Measurements from ENCODE around the gene CNTN5.

CNTN5 gene

DNA sequence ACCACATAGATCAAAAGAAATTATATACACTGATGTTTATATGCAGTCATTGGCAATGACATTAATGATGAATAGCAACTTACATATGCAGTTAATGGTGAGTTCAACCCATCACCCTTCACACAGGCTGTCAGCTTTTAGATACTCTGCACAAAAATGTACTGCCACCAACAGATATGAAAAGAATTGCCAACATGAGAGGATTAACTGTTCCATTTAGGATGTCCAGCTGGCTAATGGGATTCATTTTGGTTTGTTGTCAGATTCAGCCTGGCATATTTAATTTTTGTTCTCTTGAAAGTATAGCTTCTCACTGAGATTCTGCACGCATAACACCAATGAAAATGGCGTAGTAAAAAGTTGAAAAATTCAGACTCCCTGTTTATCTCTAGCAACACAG lies 1112.4 kb downstream of the CNTN5 start:
- no peak for DNase-seq

DNA sequence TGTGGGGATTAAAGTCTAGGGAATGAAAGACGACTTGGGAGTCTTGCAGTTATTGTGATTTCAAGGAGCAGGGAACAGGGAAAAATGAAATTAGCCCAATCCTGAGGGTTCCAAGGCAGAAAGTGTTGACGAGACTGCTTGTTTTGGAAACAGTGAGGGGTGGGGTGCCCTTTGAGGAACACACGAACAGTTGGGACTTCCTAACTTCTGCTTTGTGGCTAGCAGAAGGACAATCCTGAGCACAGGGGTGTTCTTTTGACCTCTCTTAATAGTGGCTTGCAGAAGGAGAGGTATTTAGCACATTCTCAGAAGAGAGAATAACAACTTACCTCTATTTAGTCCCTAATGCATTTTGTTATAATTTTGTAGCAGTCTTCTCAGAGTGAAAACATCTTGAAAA lies 1120.5 kb downstream of the CNTN5 start:
- DNase-seq = no peak

DNA sequence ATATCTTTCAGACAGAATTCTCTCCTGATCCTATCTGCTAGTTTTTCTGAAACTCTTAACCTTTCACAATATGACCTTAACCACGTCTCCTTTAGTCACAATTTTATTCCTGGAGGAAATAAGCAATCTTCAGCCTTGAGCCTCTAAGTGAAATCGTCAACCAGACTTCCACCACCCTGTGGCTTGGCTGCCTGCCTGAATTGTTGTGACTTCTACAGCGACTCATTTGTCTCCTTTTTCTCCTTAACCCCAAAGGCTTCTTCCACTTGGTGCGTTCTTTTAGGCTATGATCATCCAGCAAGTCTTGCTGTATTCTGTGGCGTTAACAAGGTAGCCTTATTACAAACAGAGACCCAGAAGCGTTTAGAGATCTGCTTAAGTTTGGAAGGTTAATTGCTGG lies 1131.2 kb downstream of the CNTN5 start:
- DNase-seq = no peak

DNA sequence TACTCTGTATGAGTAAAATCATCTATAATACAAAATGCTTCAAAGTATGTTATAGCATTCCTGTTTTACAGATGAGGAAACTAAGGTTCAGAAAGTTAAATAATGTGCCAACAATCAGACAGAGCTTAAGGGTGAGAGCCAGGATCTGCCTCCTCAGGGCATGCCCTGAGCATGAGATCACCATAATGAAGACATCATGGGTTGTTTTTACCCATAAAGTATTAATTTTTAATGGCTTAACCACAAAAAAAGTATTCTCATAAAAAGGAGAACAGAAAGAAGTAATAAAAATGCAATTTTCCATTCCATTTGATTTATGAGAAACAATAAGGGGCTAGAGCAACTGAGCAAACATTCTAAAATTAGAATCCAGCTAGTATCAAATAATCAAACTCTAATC lies 1132.0 kb downstream of the CNTN5 start:
- no peak for DNase-seq

DNA sequence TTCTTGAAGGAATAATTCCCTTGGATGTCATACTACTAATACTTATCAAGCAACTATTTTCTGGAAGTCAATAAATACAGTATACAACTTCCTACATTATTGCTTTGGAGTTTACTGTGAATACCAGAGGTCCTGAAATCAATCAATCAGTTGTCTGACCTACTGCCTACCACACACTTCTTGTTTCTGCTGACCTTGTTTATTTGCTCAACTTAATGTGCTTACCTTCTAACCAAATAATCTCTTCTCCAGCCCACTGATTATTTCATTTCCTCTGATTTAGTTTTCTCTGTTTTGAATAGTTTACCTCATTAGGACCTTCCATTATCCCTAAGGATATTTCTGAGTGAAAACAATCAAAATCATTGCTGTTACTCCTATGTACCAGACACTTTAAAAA lies 1142.7 kb downstream of the CNTN5 start:
- DNase-seq = no peak

DNA sequence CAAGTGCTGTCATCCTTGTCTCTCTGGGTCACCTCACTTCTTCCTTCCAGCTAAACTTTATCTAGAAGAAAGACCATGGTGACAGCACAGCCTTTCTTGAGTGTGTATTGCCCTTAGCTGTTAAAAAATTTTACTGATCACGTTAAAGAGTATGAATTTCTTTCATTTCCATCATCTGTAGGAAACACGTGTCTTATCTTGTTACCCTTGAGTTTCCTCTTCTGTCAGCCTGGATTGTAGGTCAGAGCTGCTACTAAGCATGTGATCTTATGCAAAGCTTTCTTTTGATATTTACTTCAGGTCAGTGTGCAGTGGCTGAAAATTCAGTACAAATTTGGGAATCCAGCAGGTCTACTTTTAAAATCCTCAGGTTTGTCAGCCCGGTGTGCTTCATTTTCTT lies 1154.1 kb downstream of the CNTN5 start:
- DNase-seq = no peak

DNA sequence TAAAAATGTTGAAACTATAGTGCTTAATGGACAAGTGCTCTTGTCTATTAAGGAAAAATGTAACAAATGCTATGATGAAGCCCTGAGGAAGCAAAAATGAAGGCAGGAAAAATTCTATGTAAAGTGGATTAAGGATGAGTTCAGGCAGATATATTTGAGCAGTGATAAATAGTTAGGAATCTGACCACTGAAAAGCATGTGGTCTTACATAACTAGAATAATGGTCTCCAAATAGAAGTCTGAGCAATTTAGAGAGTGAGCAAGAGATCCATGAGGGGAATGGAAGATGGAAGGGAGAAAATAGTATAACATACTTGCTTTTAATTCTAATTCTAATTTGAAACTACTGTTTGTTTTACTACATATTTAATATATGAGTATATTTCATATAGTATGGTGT lies 1155.7 kb downstream of the CNTN5 start:
- DNase-seq = no peak

DNA sequence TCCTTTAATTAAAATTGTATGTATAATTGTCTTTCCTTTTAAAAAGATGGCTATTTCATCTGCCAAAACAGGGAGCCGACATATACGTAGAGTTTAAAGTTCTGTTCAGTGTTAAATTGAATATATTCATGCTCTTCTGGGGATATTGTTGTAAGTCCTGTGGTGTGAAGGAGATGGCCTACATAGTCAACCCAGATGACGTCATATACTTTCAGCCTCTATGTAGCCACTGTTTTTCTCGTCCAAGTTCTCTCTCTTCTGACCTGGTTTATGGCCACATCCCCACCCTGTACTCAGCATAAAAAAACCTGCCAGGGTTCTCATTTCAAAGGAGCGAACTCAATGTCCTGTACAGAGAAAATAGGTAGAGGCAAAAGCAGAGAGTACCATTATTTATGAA lies 1156.9 kb downstream of the CNTN5 start:
- no peak for DNase-seq

DNA sequence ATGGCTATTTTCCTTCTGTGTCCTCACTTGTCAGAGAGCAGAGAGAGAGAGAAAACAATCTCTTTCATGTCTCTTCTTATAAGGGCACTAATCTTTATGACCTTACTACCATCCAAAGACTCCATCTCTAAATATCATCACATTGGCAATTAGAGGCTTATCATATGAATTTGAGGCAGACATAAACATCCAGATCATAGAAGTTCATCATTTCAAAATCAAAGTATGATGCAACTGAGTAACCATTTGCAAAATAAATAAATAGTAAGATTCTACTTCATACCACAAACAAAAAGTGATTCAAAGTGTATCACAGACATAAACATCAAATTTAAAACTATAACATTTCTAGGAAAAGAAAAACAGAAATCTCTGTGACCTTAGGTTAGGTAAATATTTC lies 1161.6 kb downstream of the CNTN5 start:
- no peak for DNase-seq

DNA sequence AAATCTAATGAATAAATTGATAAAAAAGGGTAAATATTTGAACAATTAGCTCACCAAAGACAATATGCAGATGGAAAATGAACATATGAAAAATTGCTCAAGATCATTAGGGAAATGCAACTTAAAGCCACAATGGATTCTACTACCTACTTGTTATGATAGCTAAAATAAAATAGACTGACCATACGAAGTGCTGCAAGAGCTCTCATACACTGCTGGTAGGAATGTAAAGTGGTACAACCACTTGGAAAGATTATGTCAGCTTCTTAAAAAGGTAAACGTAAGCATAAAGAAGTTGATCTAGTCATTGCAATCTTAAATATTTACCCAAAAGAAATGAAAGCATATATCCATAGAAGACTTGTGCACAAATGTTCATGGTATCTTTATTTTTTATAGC lies 1162.2 kb downstream of the CNTN5 start:
- no peak for DNase-seq

DNA sequence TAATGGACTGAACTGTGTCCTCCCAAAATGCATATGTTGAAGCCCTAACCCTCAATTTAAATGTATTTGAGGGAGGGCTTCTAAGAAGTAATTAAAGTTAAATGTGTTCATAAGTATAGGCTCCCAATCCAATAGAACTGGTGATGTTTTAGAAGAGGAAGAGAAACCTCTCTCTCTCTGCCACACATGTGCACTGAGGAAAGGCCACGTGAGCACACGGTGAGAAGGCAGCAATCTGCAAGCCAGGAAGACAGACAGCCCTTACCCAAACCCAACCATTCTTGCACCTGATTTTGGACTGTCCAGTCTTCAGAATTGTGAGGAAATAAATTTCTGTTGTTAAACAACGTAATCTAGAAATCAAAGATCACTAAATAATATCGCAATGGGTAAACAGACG lies 1164.8 kb downstream of the CNTN5 start:
- DNase-seq = no peak

DNA sequence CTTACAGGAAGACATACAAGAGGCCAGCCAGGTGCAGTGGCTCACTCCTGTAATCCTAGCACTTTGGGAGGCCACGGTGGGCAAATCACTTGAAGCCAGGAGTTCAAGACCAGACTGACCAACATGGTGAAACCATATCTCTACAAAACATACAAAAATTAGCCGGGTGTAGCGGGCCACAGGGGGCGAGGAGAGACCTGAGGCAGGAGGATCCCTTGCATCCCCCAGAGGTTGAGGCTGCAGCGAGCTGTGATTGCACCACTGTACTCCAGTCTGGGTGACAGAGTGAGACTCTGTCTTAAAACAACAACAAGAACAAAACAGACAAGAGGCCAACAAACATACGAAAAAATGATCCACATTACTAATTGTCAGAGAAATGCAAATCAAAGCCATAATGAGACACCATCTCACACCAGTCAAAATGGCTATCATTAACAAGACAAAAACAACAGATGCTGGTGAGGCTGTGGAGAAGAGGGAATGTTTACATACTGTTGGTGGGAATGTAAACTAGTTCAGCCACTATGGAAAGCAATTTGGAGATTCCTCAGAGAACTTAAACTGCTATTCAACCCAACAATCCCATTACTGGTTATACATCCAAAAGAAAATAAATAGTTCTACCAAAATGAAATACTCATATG lies 1167.5 kb downstream of the CNTN5 start:
- no peak for DNase-seq

DNA sequence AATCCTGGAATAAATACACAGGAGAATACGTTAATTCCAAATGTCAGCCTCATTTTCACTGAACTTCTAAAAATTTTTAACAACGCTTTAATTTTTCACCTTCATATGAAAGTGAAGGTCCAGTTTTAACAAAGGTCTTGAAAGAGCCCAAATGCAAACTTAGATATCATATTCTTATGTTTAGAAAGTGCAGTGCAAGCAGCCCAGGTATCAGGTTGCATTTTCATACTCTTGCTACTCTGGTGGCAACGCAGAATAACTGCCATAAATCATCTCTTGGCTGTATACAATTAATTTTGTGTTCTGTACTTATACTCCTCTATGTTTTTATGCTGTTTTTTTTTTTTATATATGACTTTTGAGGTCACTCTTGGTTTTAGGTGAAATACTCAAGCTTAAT lies 1169.6 kb downstream of the CNTN5 start:
- no peak for DNase-seq

DNA sequence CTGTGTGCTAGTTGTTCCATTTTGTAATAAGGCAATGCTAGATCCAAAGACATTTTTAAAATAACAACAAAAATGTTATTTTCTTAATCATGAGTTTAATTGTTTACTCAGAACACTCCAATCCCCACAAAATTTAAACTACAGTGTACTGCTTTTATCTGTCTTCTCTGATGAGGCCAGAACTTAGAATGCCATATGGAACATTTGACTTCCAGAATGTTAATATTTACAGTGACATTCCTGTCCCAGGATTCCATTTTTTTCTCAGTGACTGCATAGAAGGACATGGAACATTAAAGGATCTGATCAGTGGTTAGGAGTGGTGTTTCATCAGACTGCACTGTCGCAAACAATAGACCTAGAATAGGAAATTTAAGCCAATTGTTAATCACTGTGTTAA lies 1171.4 kb downstream of the CNTN5 start:
- DNase-seq = no peak

DNA sequence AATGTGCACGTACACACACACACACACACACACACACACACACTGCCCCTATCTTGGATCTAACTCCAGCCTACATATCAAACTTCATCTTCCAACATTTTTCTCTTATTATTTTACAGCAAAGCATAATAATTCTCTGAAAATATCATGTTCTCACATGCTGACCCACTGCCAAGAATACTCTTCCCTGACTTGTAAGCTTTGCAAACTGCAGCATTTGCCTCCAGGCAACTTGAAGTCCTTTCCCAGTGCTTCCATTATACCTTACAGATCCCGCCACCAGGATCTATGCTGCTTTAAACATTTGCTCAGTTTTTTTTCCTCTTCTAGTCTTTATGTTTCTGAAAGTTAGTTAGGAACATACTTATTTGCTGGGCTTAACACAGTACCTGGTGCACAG lies 1183.0 kb downstream of the CNTN5 start:
- no peak for DNase-seq

DNA sequence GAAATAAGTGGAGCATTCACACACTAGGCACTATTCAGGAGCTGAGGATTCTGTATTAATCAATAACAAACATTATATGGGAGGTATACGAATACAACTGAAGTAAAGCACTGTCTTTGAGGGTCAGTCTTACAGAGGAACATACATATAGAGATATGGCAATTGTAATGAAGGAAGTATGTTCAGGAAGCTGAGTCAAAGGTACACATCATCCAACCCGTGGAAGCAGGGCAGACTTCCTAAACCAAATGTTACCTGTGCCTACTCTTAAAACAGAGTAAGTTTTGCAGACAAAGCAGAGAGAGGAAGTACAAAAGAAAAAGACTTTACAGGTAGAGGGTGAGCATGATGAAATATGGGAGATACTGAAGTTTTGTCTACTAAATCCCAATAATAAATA lies 1185.2 kb downstream of the CNTN5 start:
- DNase-seq = no peak

DNA sequence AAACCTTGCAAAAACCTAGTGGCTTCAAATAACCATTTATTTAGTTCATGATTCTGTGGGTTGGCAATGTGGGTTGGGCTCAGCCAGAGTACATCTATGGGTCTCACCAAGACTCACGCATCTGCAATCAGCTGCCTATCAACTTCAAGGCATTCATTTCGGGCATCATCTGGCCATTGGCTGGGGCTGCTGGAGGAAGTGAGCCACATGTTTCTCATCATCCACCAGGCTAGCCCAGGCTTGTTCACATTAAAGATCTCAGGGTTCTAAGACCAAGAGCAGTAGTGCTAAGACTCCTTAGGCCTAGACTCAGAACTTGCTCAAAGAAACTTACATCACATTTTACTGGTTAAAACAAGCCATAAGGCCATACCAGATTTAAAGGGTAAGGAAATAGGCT lies 1187.5 kb downstream of the CNTN5 start:
- DNase-seq = no peak

DNA sequence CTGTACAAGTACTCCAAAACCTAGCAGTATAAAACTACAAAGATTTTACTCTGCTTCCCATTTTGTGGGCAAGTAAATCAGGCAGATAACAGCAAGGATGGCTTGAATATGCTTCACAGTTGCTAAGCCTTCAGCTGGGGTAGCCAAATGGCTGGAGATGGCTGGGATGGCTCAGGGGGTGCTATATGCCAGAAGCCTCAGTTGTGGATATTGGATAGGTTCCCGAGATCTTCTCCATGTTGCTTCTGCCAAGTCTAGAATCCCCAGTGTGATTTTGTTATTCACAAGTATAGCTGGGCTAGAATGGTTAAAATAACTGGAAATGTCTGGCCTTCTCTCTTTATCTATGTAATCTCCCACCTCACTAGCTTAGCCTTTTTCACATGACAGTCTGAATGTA lies 1194.0 kb downstream of the CNTN5 start:
- DNase-seq = no peak

DNA sequence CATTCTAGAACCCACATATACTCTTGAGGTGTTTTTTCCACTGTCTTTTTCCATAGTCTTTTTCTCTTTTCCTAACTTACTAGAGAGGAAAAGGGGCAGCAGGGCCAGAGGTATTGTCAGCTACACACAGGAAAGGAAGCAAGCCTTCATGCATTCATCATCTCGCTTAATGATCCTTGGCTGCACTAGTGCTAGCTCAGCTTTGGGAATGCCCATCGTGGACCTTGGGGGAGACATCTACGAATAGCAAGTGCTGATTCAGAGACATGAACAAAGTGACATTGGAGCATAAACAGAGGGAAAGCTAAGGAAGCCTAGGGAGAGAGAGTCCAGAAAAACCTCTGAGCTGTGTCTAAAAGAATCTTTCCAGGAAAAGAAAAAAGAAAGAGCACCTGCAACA lies 1200.1 kb downstream of the CNTN5 start:
- DNase-seq = no peak

DNA sequence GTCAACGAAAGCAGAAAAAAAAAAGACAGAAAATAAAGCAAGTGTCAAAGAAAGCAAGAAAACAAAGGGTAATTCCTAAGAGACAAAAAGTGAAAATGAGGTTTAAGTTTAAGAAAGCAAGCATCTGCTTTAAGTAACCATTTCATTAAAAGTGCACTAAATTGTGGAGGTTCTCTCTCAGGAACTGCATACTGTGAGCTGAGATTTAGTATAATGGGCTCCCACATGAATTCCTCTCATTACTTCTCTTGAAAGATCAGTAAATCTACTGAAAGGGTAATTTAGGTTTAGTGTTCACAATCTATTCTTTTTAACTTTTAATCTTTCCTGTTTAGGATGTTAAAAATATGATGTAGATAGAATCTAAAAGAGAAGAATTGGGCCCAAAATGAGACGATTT lies 1201.0 kb downstream of the CNTN5 start:
- DNase-seq = no peak

DNA sequence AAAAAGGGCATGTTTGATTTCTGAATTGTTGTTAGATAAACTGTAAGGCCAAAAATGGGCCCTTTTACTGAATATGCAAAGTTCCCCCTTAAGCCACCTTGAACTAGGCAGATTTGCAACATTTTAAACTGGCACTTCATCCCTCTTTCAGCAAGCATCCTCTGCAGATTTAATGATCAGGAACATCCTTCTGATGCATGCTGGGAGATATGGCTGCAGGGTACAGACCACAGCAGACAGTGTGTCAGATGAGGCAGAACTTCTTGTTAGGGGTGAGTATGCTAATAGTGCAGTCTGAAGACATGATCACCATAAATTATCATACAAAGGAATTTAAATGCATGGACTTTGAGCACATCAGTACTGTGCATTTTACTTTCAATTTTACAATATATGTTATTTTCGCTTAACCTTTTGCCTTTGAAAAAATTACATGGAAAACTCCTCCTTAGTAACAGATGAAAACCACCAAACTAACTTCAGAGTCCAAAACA lies 1203.8 kb downstream of the CNTN5 start:
- DNase-seq = no peak

DNA sequence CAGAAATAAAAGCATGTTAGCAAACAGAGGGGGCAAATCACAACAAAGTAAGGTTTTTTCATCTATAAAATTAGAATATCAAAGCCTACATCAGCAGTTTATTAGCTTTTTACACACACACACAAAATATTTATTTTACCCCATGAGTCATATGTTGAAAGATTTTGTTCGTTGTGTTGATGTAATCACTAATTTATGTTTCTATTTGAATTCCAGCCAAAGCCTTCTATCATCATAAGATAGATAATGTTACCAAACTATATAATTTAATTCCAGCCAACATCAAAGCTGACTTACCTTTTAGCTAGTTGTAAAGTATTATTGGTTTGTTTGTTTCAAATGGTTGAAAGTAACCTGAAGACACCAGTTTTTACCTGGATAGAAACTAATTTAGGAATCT lies 1208.3 kb downstream of the CNTN5 start:
- peak; percentile 14 for DNase-seq

DNA sequence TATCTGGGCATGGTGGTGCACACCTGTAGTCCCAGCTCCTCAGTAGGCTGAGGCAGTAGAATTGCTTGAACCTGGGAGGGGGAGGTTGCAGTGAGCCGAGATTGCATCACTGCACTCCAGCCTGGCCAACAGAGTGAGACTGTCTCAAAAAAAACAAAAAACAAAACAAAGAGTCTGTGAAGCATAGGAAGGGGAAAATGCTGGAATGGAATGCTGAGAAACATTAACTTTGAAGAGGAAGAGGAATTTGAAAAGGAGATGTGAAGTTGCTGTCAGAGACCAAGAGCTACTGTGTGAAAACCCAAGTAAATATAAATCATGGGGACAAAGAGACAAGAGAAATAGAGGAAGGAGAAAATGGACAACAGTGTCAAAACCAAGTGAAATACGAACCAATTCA lies 1211.3 kb downstream of the CNTN5 start:
- DNase-seq = no peak

DNA sequence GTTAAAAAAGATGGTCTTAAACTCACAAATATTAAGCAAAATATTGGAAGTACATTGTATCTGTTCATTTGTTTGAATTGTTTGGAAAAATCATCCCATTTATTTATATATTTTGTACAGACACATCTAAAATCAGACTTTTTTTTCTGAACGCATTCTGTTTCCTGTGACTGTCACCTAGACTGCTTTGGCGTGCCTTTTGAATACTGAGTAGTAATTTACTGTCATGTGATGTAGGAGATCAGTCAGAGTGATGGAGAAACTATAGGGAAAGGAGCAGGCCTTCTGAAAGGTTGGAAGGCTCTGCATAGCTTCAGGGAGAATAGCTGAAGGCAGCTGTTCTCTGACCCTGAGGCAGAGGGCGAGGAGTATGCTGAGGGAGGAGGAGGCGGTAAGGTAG lies 1214.3 kb downstream of the CNTN5 start:
- DNase-seq = no peak

DNA sequence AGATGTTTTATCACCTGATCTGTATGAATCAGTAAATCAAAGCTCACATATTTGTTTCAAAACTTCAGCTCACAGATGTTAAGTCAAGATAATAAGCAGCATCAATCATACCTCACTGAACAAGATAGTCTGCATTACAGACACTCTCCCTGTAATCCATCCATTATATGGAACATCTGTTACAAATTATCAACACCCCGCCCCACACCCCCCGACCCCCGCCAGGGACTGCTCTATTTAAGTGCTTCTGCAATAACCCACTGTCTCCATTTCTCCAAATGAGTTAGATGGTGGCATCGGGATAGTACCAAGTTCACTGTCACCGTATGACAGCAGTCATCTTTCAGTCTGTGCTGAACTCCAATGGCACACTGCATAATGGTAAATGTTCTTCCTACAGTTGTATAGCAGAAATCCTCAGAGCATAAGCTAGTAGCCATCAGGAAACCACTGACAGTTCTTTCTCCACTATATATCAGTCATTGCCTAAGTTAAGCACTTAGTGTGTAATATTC lies 1219.3 kb downstream of the CNTN5 start:
- DNase-seq = no peak

DNA sequence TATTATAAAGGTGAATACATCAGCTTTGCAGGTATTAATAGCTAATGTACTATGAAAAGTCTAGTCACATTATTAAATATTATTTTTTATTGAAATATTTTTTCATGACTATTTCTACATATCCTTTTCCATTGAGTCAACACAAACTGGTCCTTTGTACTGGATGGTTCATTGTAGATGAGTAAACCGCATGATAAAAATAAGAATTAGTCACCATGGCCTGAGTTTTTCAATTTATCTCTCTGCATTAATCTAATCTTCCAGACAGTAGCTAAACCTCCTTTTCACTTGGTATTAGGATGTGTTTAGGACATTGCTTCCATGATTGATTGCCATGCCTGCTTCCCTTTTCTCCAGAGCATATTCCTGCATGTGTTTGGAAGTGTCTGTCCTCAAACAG lies 1227.0 kb downstream of the CNTN5 start:
- no peak for DNase-seq
